Measurements from ENCODE around the gene KRTAP24-1.

DNA sequence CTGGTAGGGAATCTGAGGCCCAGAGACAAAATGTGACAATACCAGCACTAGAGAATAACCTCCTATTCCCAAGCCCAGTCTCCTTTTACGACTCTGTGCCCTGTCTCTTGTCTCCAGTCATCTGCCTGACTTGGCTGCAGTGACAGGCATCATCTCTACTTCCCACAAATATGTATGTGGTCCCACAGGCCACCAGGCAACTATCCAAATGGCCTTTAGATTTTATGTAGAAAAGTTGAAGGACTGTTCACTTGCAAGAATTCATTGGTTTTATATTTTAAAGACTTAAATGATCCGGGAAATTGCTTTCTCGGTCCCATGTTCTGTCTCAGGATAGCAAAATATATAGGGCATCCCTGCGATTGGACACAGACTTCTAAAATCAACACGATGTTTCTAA, 11.6 kb downstream of the KRTAP24-1 start:
- TF ChIP-seq, protein P1, sequence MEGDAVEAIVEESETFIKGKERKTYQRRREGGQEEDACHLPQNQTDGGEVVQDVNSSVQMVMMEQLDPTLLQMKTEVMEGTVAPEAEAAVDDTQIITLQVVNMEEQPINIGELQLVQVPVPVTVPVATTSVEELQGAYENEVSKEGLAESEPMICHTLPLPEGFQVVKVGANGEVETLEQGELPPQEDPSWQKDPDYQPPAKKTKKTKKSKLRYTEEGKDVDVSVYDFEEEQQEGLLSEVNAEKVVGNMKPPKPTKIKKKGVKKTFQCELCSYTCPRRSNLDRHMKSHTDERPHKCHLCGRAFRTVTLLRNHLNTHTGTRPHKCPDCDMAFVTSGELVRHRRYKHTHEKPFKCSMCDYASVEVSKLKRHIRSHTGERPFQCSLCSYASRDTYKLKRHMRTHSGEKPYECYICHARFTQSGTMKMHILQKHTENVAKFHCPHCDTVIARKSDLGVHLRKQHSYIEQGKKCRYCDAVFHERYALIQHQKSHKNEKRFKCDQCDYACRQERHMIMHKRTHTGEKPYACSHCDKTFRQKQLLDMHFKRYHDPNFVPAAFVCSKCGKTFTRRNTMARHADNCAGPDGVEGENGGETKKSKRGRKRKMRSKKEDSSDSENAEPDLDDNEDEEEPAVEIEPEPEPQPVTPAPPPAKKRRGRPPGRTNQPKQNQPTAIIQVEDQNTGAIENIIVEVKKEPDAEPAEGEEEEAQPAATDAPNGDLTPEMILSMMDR (IDR thresholded peaks at IDR 0.05), result no peak
- TF ChIP-seq POLR2A (IDR thresholded peaks at IDR 0.05), result no peak
- no peak for TF ChIP-seq POLR2AphosphoS5 (IDR thresholded peaks at IDR 0.05)

All from stomach (tissue), 4 donors.